NCI-H1436 treated with DMSO at 0.1 percent for 48 hours (cell line): ENCODE data around the gene MCM9.

ENCODE experiments used
- DNase-seq: peaks from one replicate; lab custom pipeline; 2025; lab: John Stamatoyannopoulos, UW

The MCM9 gene

GRCh38 chr6:118864341-118865099 lies 70.4 kb downstream of the MCM9 start:
- no peak for DNase-seq

GRCh38 chr6:118862443-118862842 lies 72.5 kb downstream of the MCM9 start:
- DNase-seq: no peak

DNA sequence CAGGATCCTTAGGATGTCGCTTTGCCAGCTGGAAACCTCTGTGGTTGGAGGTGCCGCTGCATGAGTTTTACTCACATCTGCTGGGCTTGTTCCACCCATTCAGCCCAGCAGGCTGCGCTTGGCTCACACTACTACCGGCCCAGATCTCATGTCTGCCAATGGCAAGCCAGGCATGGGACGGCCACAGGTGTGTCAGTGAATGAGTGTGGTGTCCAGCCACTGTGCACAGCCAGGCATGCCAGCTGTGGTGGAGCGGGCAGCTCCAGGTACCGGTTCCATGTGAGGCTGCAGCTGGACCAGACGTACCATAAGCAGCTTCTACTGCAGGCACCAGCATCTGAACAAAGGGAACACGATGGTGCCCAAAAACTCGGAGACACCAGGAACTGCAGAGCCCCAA lies 74.1 kb downstream of the MCM9 start:
- DNase-seq: no peak

- DNase-seq: no peak
These were observed 74.6 kb downstream of the MCM9 start for GRCh38 chr6:118860363-118860762.

- no peak for DNase-seq
These were observed 75.4 kb downstream of the MCM9 start for GRCh38 chr6:118859517-118860064.

DNA sequence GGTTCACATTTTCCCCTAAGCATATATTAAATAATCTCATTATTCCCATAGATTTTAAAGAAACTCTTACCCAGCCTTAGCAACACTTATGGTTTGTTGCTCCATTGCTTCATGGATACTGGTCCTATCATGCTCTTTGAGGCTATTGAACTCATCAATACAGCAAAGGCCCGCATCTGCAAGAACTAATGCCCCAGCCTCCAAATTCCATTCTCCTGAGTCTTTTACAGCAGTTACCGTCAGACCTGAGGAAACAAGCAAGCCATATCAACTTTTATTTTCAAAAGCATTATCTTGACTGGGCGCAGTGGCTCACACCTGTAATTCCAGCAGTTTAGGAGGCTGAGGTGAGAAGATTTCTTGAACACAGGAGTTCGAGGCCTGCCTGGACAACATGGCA lies 78.7 kb downstream of the MCM9 start:
- no peak for DNase-seq

GRCh38 chr6:118853408-118853807 lies 81.6 kb downstream of the MCM9 start:
- no peak for DNase-seq

GRCh38 chr6:118844915-118845314 lies 90.0 kb downstream of the MCM9 start:
- no peak for DNase-seq

GRCh38 chr6:118843685-118844390 lies 91.1 kb downstream of the MCM9 start:
- no peak for DNase-seq

DNA sequence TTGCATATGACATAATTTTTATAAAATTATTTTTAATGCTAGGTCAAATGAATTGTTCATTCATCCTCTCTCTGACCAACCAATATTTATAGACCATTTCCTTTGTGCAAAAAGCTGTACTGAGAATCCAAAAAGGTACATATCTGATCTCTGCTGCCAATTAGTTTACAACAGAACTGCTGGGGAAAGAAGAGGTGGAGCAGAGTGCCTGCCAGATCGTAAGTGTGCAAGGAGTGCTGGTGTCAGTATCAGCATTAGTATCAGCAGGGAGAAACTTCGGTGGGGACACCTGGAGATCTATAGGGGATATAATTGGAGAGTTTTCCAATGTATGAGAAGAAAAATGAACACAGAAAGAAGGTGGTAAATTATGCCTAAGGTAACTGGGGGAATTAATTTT lies 104.3 kb downstream of the MCM9 start:
- DNase-seq: no peak

DNA sequence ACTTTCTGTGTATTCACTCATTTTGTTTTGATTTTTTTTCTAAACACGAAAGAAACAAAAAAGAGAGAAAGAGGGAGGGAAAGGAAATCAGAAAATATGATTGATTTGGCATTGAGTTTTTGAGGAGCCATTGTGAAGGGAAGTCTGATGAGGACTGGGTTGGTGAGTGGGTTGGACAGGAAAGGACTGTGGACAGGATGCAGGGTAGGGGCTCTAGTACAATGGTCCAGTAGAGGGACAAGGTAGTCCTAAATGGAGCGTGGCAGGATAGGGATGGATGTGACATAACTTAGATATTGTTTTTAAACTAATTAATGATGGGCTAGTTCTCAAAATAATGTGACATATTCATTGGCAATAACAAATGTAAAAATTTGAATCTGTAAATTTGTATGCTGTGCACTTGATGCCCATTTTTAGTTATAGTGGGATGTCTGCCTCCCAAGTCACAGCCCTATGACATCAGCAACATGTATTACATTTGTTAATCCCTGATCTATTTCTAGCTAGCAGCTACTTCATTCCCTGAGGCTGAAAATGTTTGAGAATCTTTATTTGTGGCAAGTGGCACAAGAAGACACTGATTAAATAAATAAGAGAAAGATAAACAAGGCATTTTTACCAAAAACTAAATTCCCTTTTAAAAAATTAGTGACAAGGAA lies 105.0 kb downstream of the MCM9 start:
- no peak for DNase-seq

DNA sequence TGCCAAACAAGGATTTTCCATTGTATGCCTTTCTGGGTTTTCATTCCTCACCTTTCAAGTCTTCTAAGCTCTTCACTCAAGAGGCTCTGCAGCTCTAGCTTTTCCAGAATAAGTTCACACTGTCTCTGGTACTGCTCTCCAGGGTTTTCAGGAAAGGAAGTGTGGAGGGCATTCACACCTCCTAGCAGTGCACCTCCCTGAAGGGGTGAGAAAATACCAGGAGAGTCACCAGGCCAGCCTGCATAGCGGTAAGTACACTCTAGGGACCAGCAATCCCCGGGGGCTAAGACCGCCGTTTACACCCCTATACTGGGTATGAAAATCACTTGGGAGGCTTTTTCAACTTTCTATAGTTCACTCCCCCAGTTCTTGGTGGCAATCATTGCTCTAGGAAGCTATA lies 108.9 kb downstream of the MCM9 start:
- no peak for DNase-seq

GRCh38 chr6:118825661-118826060 lies 109.3 kb downstream of the MCM9 start:
- no peak for DNase-seq

GRCh38 chr6:118815495-118815894 lies 119.5 kb downstream of the MCM9 start:
- DNase-seq: no peak

- no peak for DNase-seq
These were observed 121.2 kb downstream of the MCM9 start for GRCh38 chr6:118813775-118814174.

GRCh38 chr6:118812970-118813369 lies 122.0 kb downstream of the MCM9 start:
- no peak for DNase-seq

DNA sequence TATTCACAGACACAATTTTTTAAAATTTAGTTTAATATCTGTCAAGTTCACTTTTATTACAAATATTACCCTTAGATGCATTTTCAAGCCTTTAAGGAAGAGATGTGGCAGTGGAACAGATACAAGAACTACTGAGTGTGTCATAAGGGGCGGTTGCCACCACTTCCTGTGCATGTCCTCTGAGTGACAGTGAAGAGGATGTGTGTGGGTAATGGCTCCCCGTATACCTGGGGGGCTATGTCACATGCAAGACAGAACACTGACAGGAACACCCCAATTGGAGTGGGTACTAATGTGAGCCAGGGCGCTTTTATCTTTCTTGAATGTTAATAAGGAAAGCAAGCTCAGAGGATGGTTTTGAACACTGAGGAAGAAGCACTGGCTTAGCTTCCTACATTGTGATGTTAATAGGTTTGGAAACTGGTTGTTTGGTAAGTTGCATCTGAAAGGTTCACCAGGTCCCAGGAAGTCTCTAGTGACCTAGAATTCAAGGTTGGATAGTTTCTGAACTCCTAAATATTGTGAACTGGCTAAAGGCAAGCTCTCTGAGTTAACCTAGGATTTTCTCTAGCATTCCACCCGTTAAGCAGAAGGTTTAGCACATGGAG lies 124.4 kb downstream of the MCM9 start:
- DNase-seq: no peak

DNA sequence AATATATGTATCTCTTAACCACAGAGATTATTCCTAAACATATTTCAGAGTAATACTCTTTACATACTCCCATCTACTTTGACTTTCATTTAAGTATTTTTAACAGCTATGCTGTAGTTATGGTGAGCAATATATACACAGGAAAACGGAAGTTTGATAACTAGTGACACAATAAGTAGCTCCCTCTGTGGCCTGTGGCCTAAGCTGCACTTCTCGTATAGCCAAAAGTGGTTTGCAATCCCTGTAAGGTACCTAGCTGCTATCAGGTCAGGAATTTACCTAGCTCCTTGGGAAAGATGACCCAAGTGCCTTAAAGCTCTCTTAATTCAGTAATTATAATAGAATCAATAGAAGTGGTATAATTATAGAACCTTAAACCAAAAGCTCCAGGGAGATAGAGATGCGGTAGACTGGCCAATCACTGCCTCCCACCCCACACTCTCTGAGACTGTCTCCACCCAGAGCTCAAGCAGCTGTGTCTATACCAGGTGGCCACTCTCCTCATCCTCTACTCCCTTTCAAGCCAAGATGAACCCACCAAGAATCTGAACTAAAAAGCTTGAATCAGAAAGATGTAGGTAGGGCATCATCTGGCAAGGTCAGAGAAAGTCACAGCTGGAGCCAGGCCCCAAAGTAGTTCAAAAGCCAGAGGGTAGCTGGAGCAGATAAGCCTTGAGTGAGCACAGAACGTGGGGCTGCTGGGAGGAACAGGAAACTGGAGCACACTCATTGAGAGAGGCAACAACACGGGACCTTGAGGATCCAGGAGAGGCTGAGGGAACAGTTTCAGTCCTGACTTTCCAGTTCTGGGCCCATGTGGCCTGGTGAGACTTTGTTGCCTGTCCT lies 125.9 kb downstream of the MCM9 start:
- no peak for DNase-seq

DNA sequence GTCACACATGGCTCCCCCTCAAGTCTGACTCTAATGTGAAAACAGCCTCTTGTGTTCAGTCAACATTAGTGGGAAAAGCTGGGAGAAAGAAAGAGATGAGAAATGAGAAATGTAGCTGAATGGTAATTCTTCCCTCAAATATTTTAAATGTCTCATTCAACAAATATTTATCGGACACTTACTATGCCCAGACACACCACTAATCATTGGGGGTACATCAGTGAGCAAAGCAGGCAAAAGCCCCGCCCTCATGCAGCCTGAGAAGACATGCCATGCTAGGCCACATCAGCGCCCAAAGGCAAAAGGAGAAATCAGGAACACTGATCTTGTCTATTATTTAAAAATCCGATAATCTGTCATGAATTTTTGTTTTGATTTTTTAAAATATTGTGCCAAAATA lies 130.9 kb downstream of the MCM9 start:
- DNase-seq: no peak

DNA sequence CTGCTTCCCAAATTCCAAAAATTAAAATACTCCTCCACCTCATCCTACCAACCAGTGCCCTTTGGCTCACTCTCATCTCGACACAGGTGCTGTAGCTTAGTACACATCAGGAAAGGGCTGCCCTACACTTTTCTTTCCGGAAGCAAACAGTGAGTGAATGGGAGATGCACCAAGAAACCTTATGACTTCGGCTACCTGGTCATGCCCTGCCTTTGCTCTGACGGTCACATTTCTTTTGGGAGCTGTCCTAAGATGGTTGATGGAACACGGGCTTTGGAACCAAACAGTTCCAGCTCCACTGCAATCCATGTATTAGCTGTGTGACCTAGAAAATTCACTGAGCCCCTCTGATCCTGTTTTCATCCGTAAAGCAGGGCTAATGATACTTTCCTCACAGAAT lies 133.7 kb downstream of the MCM9 start:
- no peak for DNase-seq

DNA sequence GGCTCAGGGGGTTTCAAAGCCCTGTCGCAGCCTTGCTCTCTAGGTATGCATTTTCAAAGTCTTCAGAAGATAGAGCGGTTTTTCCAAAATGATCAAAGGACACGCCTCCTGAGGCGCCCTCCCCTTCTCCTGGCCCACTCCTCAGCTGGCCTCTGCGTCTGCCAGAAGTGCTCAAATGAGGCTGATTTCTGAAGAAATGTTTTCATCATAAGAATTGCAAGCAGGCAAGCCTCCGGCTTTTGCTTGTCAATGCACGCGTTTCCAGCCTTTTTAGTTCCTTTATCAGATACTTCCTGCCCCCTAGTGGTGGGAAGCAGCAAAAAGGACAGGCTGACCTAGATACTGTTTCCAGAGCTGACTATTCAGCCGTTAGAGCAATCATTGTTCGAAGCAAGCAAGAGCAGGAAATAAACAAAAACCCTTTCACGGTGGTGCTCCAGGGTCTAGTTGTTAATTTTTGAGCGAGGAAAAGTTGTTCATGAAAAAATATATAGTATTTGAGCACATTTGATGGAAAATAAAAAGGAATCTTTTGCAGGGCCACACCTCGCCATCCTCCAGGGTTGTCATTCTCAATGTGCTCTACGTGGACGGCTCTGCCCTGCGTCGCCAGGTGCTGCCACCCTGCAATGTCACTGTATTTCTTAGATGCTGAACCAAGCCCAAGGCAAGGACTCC lies 134.4 kb downstream of the MCM9 start:
- DNase-seq: peak; percentile 74
